Lung (tissue), 12 donors: Measurements from ENCODE around the gene TFDP1. TPM values are rescaled to one million over a fixed set of nuclear protein-coding genes. Genes with fewer than 3 reads are reported as not detected.

Experiments used
- ATAC-seq: fragments of 200-7000 bp; cut with Tn5 transposase; one replicate; pipeline ENCODE4 v1.9.1; 2020; ENCODE audit warnings: moderate number of reproducible peaks; ENCODE audit not compliant: insufficient read depth, low FRiP score
- DNase-seq, 3 donors: peaks; one replicate each; pipeline ENCODE4 v3.0.0-alpha.2; 2013 to 2017
- H3K27ac ChIP-seq, 2 donors: one replicate each; pipeline ENCODE4 v1.5.1; 2013; ENCODE audit warnings: mild to moderate bottlenecking in 2 of 2, moderate library complexity in 2 of 2, control low read depth in 1 of 2, inconsistent platforms in 1 of 2, low read depth in 1 of 2, low read length in 1 of 2
- H3K27me3 ChIP-seq, 3 donors: one replicate each; pipeline ENCODE4 v1.5.1; 2013; ENCODE audit warnings: low read length in 2 of 3; ENCODE audit not compliant: control insufficient read depth in 3 of 3, insufficient read depth in 3 of 3
- H3K36me3 ChIP-seq, 4 donors: one replicate each; pipeline ENCODE4 v1.5.1; 2013; ENCODE audit warnings: low read length in 4 of 4, mild to moderate bottlenecking in 1 of 4, moderate library complexity in 1 of 4; ENCODE audit not compliant: control insufficient read depth in 4 of 4, insufficient read depth in 4 of 4
- H3K4me1 ChIP-seq, 5 donors: one replicate each; pipeline ENCODE4 v1.5.1; 2013; ENCODE audit warnings: low read length in 5 of 5, mild to moderate bottlenecking in 2 of 5, moderate library complexity in 1 of 5; ENCODE audit not compliant: control insufficient read depth in 5 of 5, insufficient read depth in 5 of 5
- H3K4me3 ChIP-seq: one replicate; pipeline ENCODE4 v1.5.1; 2013; ENCODE audit warnings: mild to moderate bottlenecking, control low read depth, moderate library complexity
- H3K9ac ChIP-seq, 2 donors: one replicate each; pipeline ENCODE4 v1.5.1; 2013; ENCODE audit warnings: low read length in 2 of 2, control low read depth in 1 of 2; ENCODE audit not compliant: insufficient read depth in 1 of 2
- H3K9me3 ChIP-seq, 4 donors: one replicate each; pipeline ENCODE4 v1.5.1; 2013; ENCODE audit warnings: low read length in 3 of 4, mild to moderate bottlenecking in 1 of 4, moderate library complexity in 1 of 4; ENCODE audit not compliant: control insufficient read depth in 4 of 4, insufficient read depth in 3 of 4
- WGBS, 2 donors: extraction: QIAGEN DNeasy Blood & Tissue Kit; methylation state at CpG; one replicate each; pipeline ENCODE4 v1.1.7; 2013; 5-methylcytosine and 5-hydroxymethylcytosine counted together
- polyA plus RNA-seq, 2 donors: library from polyadenylated mRNA; stranded (reverse); fragments of 200-250 nt; gene quantifications; one replicate each; pipeline ENCODE4 v1.2.1, GENCODE V29; 2013
- total RNA-seq, 2 donors: library from RNA; depleted of rRNA in 1 of 2; stranded (reverse); fragments of >200 nt in 1 of 2; gene quantifications; one replicate each; pipeline ENCODE4 v1.2.1, GENCODE V29; 2014 to 2021
- TF ChIP-seq, protein P1 (sequence below): IDR thresholded peaks from 2 replicates; pipeline ENCODE4 v1.5.1; 2012; ENCODE audit warnings: mild to moderate bottlenecking; ENCODE audit errors: control extremely low read depth, extremely low read depth
- donor health status: control.
- donor health status: control.
- donor health status: Bipolar disorder and iron deficiency.
- donor health status: healthy.
- donor health status: DM: yes; HTN: yes; CAD: no.

Gene TFDP1
- total and polyA plus RNA-seq, 4 donors, result 19.6 to 44.2 (median 40.3) TPM

- no peak for ATAC-seq
- Histone ChIP-seq H3K4me1 (peaks cover 0 to 11% (median 0%) of the 10 kb centered on the region in 5 donors), H3K27ac (no peak overlapping the region), H3K9ac (no peak overlapping the region), H3K27me3 (no peaks in the 10 kb centered on the region), H3K4me3 (no peak overlapping the region), H3K36me3 (peaks cover 0 to 16% (median 11%) of the 10 kb centered on the region in 4 donors), H3K9me3 (no peaks in the 10 kb centered on the region)
- 81 to 83% methylated on average over 24 of the region's 24 CpGs for WGBS, 2 donors
- TF ChIP-seq, protein P1, sequence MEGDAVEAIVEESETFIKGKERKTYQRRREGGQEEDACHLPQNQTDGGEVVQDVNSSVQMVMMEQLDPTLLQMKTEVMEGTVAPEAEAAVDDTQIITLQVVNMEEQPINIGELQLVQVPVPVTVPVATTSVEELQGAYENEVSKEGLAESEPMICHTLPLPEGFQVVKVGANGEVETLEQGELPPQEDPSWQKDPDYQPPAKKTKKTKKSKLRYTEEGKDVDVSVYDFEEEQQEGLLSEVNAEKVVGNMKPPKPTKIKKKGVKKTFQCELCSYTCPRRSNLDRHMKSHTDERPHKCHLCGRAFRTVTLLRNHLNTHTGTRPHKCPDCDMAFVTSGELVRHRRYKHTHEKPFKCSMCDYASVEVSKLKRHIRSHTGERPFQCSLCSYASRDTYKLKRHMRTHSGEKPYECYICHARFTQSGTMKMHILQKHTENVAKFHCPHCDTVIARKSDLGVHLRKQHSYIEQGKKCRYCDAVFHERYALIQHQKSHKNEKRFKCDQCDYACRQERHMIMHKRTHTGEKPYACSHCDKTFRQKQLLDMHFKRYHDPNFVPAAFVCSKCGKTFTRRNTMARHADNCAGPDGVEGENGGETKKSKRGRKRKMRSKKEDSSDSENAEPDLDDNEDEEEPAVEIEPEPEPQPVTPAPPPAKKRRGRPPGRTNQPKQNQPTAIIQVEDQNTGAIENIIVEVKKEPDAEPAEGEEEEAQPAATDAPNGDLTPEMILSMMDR, result no peak
- peak; percentile 39 to 44 (median 39) for DNase-seq
Measured at GRCh38 chr13:113625965-113626721, 41.6 kb downstream of the TFDP1 start.

DNA sequence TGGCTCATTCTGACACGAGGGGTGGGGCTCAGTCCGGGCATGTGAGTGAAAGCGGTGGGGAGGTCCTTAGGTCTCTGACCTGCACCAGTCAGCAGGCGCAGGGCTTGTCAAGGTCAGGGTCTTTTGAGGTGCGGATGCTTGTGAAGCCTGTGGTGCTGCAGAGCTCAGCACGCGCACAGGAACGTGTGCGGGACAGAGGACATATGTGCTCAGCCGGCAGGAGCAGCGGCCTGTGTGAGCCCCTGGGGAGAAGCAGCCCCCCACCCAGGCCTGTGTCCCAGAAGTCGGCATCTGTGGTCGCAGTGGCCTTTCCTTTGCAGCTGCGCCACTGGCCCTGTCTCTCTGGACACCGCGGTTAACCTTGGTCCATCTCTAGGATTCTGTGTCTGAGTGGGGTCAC lies 42.6 kb downstream of the TFDP1 start:
- Histone ChIP-seq H3K36me3 (peaks cover 0 to 25% (median 14%) of the 10 kb centered on the region in 4 donors), H3K27ac (no peak overlapping the region), H3K4me1 (peaks cover 0 to 11% (median 0%) of the 10 kb centered on the region in 5 donors), H3K27me3 (no peaks in the 10 kb centered on the region), H3K4me3 (no peak overlapping the region), H3K9ac (no peak overlapping the region), H3K9me3 (no peaks in the 10 kb centered on the region)
- no peak for DNase-seq
- WGBS, 2 donors, result 93 to 95% methylated on average over 16 of the region's 16 CpGs
- no peak for ATAC-seq
- TF ChIP-seq, protein P1, result no peak

GRCh38 chr13:113628291-113629270 lies 44.0 kb downstream of the TFDP1 start:
- TF ChIP-seq, protein P1, result no peak
- no peak overlapping the region for H3K4me3 ChIP-seq
- DNase-seq, result no peak
- no peak overlapping the region for H3K9ac ChIP-seq
- H3K9me3 ChIP-seq, result no peaks in the 10 kb centered on the region
- H3K27ac ChIP-seq, result no peak overlapping the region
- no peak for ATAC-seq
- H3K36me3 ChIP-seq, result peaks cover 3 to 27% (median 15%) of the 10 kb centered on the region in 4 donors
- 74 to 84% methylated on average over 30 of the region's 30 CpGs for WGBS, 2 donors
- H3K27me3 ChIP-seq, result no peaks in the 10 kb centered on the region
- peaks cover 0 to 11% (median 0%) of the 10 kb centered on the region in 5 donors for H3K4me1 ChIP-seq
